Endometrial microvascular endothelial cells (primary cell): ENCODE results near the gene TRIM40. TPM values are rescaled to one million over a fixed set of nuclear protein-coding genes. Genes with fewer than 3 reads are reported as not detected.

Source experiments
- in situ Hi-C: cut with HindIII; loops from 2 replicates; pipeline ENCODE4 v1.10.0; 2017; ENCODE audit warnings: low sequenced_read_pairs, low pct_unique_long_range_greater_than_20kb; ENCODE audit errors: inconsistent ontology term
- total RNA-seq: library from RNA; depleted of rRNA; stranded (reverse); fragments of >200 nt; gene quantifications from one replicate; pipeline ENCODE4 v1.2.3, GENCODE V29; 2015; ENCODE audit errors: inconsistent ontology term

TRIM40 gene
- total RNA-seq, 1 donor from 2014 or later, result not detected

- in situ Hi-C loops, result no loop called here
Measured at GRCh38 chr6:30143780-30144179, 7.8 kb downstream of the TRIM40 start.

GRCh38 chr6:30144811-30145210, 8.9 kb downstream of the TRIM40 start:
- in situ Hi-C loops, result no loop called here

- in situ Hi-C loops, result no loop called here
Measured at GRCh38 chr6:30145818-30146217, 9.9 kb downstream of the TRIM40 start.

DNA sequence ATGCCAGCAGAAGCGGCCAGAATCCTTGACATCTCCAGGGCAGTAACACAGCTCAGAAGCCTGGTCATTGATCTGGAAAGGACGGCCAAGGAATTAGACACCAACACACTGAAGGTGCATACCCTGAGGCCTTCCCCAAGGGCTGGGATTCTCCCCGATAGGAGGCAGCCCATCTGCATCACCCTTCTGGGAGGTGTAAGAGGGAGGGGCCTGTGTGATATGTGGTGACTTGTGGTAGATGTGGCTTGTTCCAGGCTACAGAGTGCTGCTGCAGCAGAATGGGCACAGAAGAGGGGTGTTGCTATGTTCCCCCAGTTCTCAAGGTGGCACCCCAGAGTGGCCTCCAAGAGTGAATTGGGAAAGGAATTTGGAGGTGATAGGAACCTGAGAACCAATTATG, 11.2 kb downstream of the TRIM40 start:
- in situ Hi-C loops, result no loop called here

GRCh38 chr6:30149234-30149633, 13.3 kb downstream of the TRIM40 start:
- in situ Hi-C loops, result no loop called here

GRCh38 chr6:30149858-30150550, 14.1 kb downstream of the TRIM40 start:
- in situ Hi-C loops, result no loop called here

- in situ Hi-C loops, result no loop called here
Measured at GRCh38 chr6:30150671-30151395, 14.9 kb downstream of the TRIM40 start.

GRCh38 chr6:30151580-30151979, 15.6 kb downstream of the TRIM40 start:
- in situ Hi-C loops, result no loop called here

GRCh38 chr6:30152016-30152673, 16.2 kb downstream of the TRIM40 start:
- in situ Hi-C loops, result no loop called here

GRCh38 chr6:30152910-30153610, 17.1 kb downstream of the TRIM40 start:
- in situ Hi-C loops, result no loop called here

- in situ Hi-C loops, result no loop called here
Measured at GRCh38 chr6:30154061-30154460, 18.1 kb downstream of the TRIM40 start.

DNA sequence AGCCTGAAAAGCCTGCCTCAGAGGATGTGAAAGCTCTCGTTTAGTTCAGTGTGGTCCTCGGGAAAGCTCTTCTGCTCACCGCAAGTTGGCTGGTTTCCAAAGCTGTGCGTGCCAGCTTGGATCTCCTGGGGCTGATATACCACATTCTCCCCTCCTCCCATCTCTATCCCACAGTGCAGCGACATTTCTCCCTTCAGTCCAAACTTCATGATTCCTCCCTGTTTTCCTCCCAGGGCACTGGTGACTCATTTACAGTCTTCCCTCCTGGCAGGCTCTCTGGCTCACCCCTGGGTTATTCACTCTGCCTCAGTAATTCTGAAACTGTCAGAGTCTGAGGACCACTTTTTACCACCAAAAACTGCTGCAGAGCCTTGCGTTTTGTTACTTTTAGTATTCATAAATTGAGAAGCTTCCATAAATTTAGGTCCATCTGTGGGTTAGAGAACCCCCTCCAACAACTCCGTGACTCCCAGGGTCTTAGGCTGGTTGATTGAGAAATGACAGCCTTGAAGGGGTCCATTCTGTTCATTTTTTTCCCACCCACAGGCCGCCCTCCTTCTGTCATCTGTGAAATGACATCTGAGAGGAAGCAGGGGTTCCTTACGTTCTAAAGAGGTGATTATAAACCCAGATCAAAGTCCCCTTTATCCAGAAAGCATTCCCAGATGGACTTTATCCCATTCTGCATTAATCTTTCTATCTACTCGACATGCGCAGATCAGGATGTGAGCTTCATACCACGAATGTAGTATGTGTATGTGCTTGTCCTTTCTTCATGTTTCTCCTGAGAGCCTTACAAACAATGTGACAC, 19.0 kb downstream of the TRIM40 start:
- in situ Hi-C loops, result no loop called here

- in situ Hi-C loops, result no loop called here
Measured at GRCh38 chr6:30155520-30156261, 19.8 kb downstream of the TRIM40 start.

DNA sequence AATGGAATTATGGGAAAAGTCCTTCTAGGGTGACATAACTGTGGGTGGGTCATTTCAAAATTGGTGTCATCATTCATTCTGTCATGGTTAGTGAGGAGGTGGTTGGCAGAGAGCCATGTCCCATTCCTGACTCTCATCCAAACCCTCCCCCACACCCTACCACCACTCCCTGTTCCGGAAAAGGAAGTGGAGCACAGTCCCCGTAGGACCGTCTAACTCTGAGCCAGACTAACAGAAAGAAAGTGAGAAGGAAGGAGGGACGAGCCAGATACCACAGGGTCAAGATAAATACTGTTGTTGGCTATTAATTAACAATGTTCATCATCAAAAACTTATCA, 20.3 kb downstream of the TRIM40 start:
- in situ Hi-C loops, result no loop called here

- in situ Hi-C loops, result no loop called here
Measured at GRCh38 chr6:30156774-30157173, 20.8 kb downstream of the TRIM40 start.

GRCh38 chr6:30157581-30157980, 21.6 kb downstream of the TRIM40 start:
- in situ Hi-C loops, result no loop called here

DNA sequence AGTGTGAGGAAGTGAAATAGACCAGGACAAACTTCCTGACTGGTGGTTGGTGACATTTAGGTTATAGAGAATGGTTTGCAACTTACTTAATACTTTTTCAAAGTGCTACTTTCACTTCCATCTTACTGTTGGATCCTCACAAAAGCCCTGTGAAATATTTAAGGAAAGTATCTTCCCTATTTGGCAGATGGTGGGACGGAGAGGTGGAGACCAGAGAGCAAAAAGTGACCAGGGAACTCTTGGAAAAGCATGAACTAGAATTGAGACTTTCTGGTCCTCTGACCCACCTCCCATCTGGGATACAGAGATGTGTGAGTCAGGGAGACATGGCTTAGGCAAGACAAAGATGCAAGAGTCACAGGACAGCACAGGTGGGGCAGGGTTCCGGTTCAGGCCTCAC, 22.1 kb downstream of the TRIM40 start:
- in situ Hi-C loops, result no loop called here

GRCh38 chr6:30158475-30159040, 22.6 kb downstream of the TRIM40 start:
- in situ Hi-C loops, result no loop called here
